OCI-LY7 (cell line): ENCODE data around the gene MYLK. TPM values are rescaled to one million over a fixed set of nuclear protein-coding genes. Genes with fewer than 3 reads are reported as not detected.

Experiments
- BruUV-seq: library from RNA; stranded (reverse); fragments of 400-500 nt; replicated peaks from 2 replicates; lab custom pipeline; 2021; lab: Mats Ljungman, UMichigan
- CTCF ChIA-PET: fragments of 300-600 bp; sonication (Branson Sonifier 250); formaldehyde crosslinking; loops from one replicate; lab custom pipeline; 2022; ENCODE audit warnings: antibody characterized with exemption; ENCODE audit not compliant: unreplicated experiment; lab: Charles Lee
- POLR2A ChIA-PET: fragments of 300-600 bp; sonication (Branson Sonifier 250); formaldehyde crosslinking; loops from one replicate; lab custom pipeline; 2022; ENCODE audit warnings: antibody characterized with exemption; lab: Charles Lee
- DNase-seq: peaks from one replicate; pipeline ENCODE4 v3.0.0-alpha.2; 2015; ENCODE audit warnings: low spot score
- H2AFZ ChIP-seq: fragments of 200-600 bp; sonication (generic), shearing (Covaris generic); 2 replicates; pipeline ENCODE4 v1.6.1; 2014; ENCODE audit warnings: mild to moderate bottlenecking, antibody characterized with exemption, low read length, moderate library complexity
- H3K27ac ChIP-seq: fragments of 200-600 bp; sonication (generic); 2 replicates; pipeline ENCODE4 v1.5.1; 2014; ENCODE audit warnings: mixed run types, low read depth, mild to moderate bottlenecking, moderate library complexity, low read length, inconsistent platforms; ENCODE audit not compliant: poor library complexity, severe bottlenecking
- H3K36me3 ChIP-seq: fragments of 200-600 bp; sonication (generic); 2 replicates; pipeline ENCODE4 v1.6.1; 2014; ENCODE audit warnings: mild to moderate bottlenecking, antibody characterized with exemption, low read length, moderate library complexity, mixed read lengths; ENCODE audit not compliant: insufficient read depth
- H3K4me1 ChIP-seq: fragments of 200-600 bp; sonication (generic); 2 replicates; pipeline ENCODE4 v1.5.1; 2014; ENCODE audit warnings: mild to moderate bottlenecking, low read length; ENCODE audit not compliant: insufficient read depth, poor library complexity, severe bottlenecking
- H3K4me2 ChIP-seq: fragments of 200-600 bp; sonication (generic); 2 replicates; pipeline ENCODE4 v1.6.1; 2014; ENCODE audit warnings: mild to moderate bottlenecking, low read length
- H3K4me3 ChIP-seq: fragments of 200-600 bp; sonication (generic); 2 replicates; pipeline ENCODE4 v1.5.1; 2014; ENCODE audit warnings: mild to moderate bottlenecking, low read depth, low read length; ENCODE audit not compliant: poor library complexity, severe bottlenecking
- H3K79me2 ChIP-seq: fragments of 200-600 bp; sonication (generic); 2 replicates; pipeline ENCODE4 v1.6.1; 2016; ENCODE audit warnings: low read depth, mild to moderate bottlenecking, low read length, moderate library complexity, mixed read lengths; ENCODE audit not compliant: insufficient read depth
- H3K9me2 ChIP-seq: fragments of 200-600 bp; sonication (generic); 2 replicates; pipeline ENCODE4 v1.6.1; 2016; ENCODE audit warnings: mild to moderate bottlenecking, low read length, mixed read lengths; ENCODE audit not compliant: insufficient read depth
- H3K9me3 ChIP-seq: fragments of 200-600 bp; sonication (generic); 2 replicates; pipeline ENCODE4 v1.6.1; 2014; ENCODE audit warnings: mild to moderate bottlenecking, mixed run types, low read length, mixed read lengths
- H4K20me1 ChIP-seq: fragments of 200-600 bp; sonication (generic); 2 replicates; pipeline ENCODE4 v1.6.1; 2014; ENCODE audit warnings: mild to moderate bottlenecking, antibody characterized with exemption, low read length, moderate library complexity, mixed read lengths; ENCODE audit not compliant: insufficient read depth
- EZH2phosphoT487 ChIP-seq: fragments of 200-600 bp; sonication (generic); IDR thresholded peaks from 2 replicates; pipeline ENCODE4 v1.6.1; 2018; ENCODE audit warnings: low read depth, borderline replicate concordance, mild to moderate bottlenecking, mixed run types, antibody characterized with exemption, low read length, moderate library complexity, mixed read lengths
- intact Hi-C: fragments of 100-400 bp; cut with micrococcal nuclease; formaldehyde crosslinking; loops from one replicate; pipeline ENCODE4 v1.10.0; 2022; ENCODE audit not compliant: unreplicated experiment
- total RNA-seq, 2 experiments: library from RNA; depleted of rRNA in 1 of 2; stranded (reverse); fragments of >200 nt in 1 of 2; shearing (Covaris generic) in 1 of 2; gene quantifications; 2 replicates each; pipeline ENCODE4 v1.2.3, GENCODE V29; 2014 to 2022
- TF ChIP-seq, protein P1 (sequence below): fragments of 200-600 bp; sonication (generic); conservative IDR thresholded peaks from 2 replicates; pipeline ENCODE4 v1.5.1; 2014; ENCODE audit warnings: mild to moderate bottlenecking, antibody characterized with exemption, low read length, moderate library complexity, mixed read lengths

The MYLK gene
- total RNA-seq, 2 experiments from 2014 or later = not detected

DNA sequence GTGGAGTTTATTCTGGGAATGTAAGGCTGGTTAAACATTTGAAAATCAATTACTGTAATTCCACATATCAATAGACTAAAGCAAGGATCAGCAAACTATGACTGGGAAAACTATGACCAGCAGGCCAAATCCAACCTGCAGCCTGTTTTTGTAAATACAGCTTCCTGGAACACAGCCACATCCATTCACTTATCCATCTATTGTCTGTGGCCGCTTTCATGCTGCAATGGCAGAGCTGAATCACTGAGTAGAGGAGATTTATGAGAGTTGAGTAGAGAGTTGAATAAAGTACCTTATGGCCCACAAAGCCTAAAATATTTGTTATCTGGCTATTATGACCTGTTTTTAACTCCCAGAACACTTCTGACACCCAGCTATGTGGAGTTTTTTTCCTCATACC is 12.2 kb downstream of the MYLK start:
- H3K27ac ChIP-seq = no peak overlapping the region
- H3K4me1 ChIP-seq = no peaks in the 10 kb centered on the region
- no peaks in the 10 kb centered on the region for H3K9me2 ChIP-seq
- H3K4me2 ChIP-seq = no peak overlapping the region
- intact Hi-C loops = no loop called here
- H2AFZ ChIP-seq = no peak overlapping the region
- no peaks in the 10 kb centered on the region for H4K20me1 ChIP-seq
- no peaks in the 10 kb centered on the region for H3K79me2 ChIP-seq
- ChIA-PET CTCF (no interaction called here), POLR2A (interaction anchor here (0.6 kb wide), 1 partner anchor 22 kb away, joined by 3 read pairs; no protein-coding TSS in a partner anchor)
- no peak overlapping the region for H3K4me3 ChIP-seq
- BruUV-seq = no TSS peak
- no peak for TF ChIP-seq EZH2phosphoT487
- TF ChIP-seq, protein P1, sequence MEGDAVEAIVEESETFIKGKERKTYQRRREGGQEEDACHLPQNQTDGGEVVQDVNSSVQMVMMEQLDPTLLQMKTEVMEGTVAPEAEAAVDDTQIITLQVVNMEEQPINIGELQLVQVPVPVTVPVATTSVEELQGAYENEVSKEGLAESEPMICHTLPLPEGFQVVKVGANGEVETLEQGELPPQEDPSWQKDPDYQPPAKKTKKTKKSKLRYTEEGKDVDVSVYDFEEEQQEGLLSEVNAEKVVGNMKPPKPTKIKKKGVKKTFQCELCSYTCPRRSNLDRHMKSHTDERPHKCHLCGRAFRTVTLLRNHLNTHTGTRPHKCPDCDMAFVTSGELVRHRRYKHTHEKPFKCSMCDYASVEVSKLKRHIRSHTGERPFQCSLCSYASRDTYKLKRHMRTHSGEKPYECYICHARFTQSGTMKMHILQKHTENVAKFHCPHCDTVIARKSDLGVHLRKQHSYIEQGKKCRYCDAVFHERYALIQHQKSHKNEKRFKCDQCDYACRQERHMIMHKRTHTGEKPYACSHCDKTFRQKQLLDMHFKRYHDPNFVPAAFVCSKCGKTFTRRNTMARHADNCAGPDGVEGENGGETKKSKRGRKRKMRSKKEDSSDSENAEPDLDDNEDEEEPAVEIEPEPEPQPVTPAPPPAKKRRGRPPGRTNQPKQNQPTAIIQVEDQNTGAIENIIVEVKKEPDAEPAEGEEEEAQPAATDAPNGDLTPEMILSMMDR = no peak
- DNase-seq = no peak
- no peaks in the 10 kb centered on the region for H3K36me3 ChIP-seq
- H3K9me3 ChIP-seq = no peaks in the 10 kb centered on the region

DNA sequence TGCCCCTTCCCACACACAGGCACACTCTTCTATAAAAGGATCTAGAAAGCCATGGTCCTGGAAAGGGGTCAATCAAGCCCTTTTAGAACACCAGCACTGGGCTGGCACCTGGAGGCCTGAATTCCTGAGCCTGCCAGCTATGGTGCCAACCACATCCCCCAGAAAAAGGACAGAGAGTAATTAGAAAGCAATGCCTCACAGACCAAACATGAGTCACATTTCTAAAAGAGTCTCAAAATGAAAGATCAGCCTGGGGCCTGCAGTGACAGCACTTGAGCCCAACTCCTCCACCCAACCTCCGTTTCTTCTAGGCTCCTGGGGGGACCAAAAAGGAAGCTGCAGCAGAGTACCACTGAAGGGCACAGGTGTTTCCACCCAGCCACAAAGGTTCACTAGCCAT is 14.1 kb downstream of the MYLK start:
- ChIA-PET CTCF (no interaction called here), POLR2A (interaction anchor here (1.5 kb wide), 1 partner anchor 10 kb away, joined by 3 read pairs; no protein-coding TSS in a partner anchor)
- Histone ChIP-seq H4K20me1 (no peaks in the 10 kb centered on the region), H3K4me3 (no peak overlapping the region), H3K4me1 (no peaks in the 10 kb centered on the region), H3K4me2 (no peak overlapping the region), H3K36me3 (no peaks in the 10 kb centered on the region), H3K9me3 (no peaks in the 10 kb centered on the region), H3K9me2 (no peaks in the 10 kb centered on the region), H3K27ac (no peak overlapping the region), H3K79me2 (no peaks in the 10 kb centered on the region), H2AFZ (no peak overlapping the region)
- TF ChIP-seq EZH2phosphoT487 = no peak
- TF ChIP-seq, protein P1 = no peak
- BruUV-seq = no TSS peak
- intact Hi-C loops = no loop called here
- DNase-seq = no peak

GRCh38 chr3:123869165-123869564 is 15.0 kb downstream of the MYLK start:
- intact Hi-C loops = no loop called here
- H3K27ac ChIP-seq = no peak overlapping the region
- BruUV-seq = no TSS peak
- no peaks in the 10 kb centered on the region for H3K4me1 ChIP-seq
- DNase-seq = no peak
- H3K4me3 ChIP-seq = no peak overlapping the region
- no peak overlapping the region for H2AFZ ChIP-seq
- H3K9me2 ChIP-seq = no peaks in the 10 kb centered on the region
- H3K36me3 ChIP-seq = no peaks in the 10 kb centered on the region
- POLR2A ChIA-PET = interaction anchor here (1.5 kb wide), 1 partner anchor 9 kb away, joined by 3 read pairs; no protein-coding TSS in a partner anchor
- no peak overlapping the region for H3K4me2 ChIP-seq
- no peak for TF ChIP-seq EZH2phosphoT487
- TF ChIP-seq, protein P1 = no peak
- CTCF ChIA-PET = no interaction called here
- H4K20me1 ChIP-seq = no peaks in the 10 kb centered on the region
- no peaks in the 10 kb centered on the region for H3K79me2 ChIP-seq
- H3K9me3 ChIP-seq = no peaks in the 10 kb centered on the region
